DMS53 (cell line): ENCODE measurements around the gene HEXA.
A peak's percentile ranks its signal among the peaks of the same experiment; 100 is the strongest.
"Not testable (repeated sequence)": the region's sequence is repeated elsewhere in the genome, so short reads cannot be mapped to it uniquely, and the experiment has no call there.

Source experiments
- DNase-seq: peaks from one replicate; lab custom pipeline; 2025; lab: John Stamatoyannopoulos, UW

The HEXA gene

GRCh38 chr15:72375846-72376581, at the start of gene HEXA:
TSS of gene HEXA (minus strand) at chr15:72376014. CDS start at chr15:72375972, 42 bp downstream.
- peak; percentile 95 for DNase-seq

GRCh38 chr15:72423256-72423655, 47.4 kb upstream of the HEXA start:
- no peak for DNase-seq

GRCh38 chr15:72421484-72421883, 45.7 kb upstream of the HEXA start:
- DNase-seq, result no peak

- DNase-seq, result no peak
Observed at GRCh38 chr15:72420576-72420975, 44.8 kb upstream of the HEXA start.

- DNase-seq, result not testable (repeated sequence)
Observed at GRCh38 chr15:72419768-72420167, 44.0 kb upstream of the HEXA start.

GRCh38 chr15:72415304-72415703, 39.5 kb upstream of the HEXA start:
- DNase-seq, result no peak

- not testable (repeated sequence) for DNase-seq
Observed at GRCh38 chr15:72413337-72413736, 37.5 kb upstream of the HEXA start.

- no peak for DNase-seq
Observed at GRCh38 chr15:72411544-72411943, 35.7 kb upstream of the HEXA start.

GRCh38 chr15:72411111-72411510, 35.3 kb upstream of the HEXA start:
- DNase-seq, result no peak

GRCh38 chr15:72406936-72407335, 31.1 kb upstream of the HEXA start:
- no peak for DNase-seq

GRCh38 chr15:72404841-72405240, 29.0 kb upstream of the HEXA start:
- no peak for DNase-seq

GRCh38 chr15:72404356-72404755, 28.5 kb upstream of the HEXA start:
- DNase-seq, result no peak

- no peak for DNase-seq
Observed at GRCh38 chr15:72402726-72403125, 26.9 kb upstream of the HEXA start.

- no peak for DNase-seq
Observed at GRCh38 chr15:72398648-72399047, 22.8 kb upstream of the HEXA start.

- no peak for DNase-seq
Observed at GRCh38 chr15:72397796-72398588, 22.2 kb upstream of the HEXA start, which contains the start of gene TMEM202. TSS of gene TMEM202 (plus strand) at chr15:72398305. CDS start at chr15:72398327, 22 bp downstream.

GRCh38 chr15:72396331-72396730, 20.5 kb upstream of the HEXA start:
- not testable (repeated sequence) for DNase-seq

- DNase-seq, result no peak
Observed at GRCh38 chr15:72389231-72389630, 13.4 kb upstream of the HEXA start.

GRCh38 chr15:72387741-72388140, 11.9 kb upstream of the HEXA start:
- DNase-seq, result no peak

- DNase-seq, result peak; percentile 46
Observed at GRCh38 chr15:72382146-72382545, 6.3 kb upstream of the HEXA start.

GRCh38 chr15:72380743-72381142, 4.9 kb upstream of the HEXA start:
- DNase-seq, result no peak

- no peak for DNase-seq
Observed at GRCh38 chr15:72379856-72380430, 4.1 kb upstream of the HEXA start.

- DNase-seq, result not testable (repeated sequence)
Observed at GRCh38 chr15:72379106-72379505, 3.3 kb upstream of the HEXA start.

- DNase-seq, result no peak
Observed at GRCh38 chr15:72377331-72377730, 1.5 kb upstream of the HEXA start.
